Gastrocnemius medialis (tissue), 4 donors: Measurements from ENCODE around the gene POP5.

Experiments
- CTCF ChIP-seq, 5 experiments: fragments of 450-650 bp in 3 of 5; fragments of 200-600 bp in 2 of 5; sonication (generic) in 2 of 5; IDR thresholded peaks in 4 of 5; conservative IDR thresholded peaks in 1 of 5; 1 replicate in 4 of 5; 2 replicates in 1 of 5; pipeline ENCODE4 v1.5.1; 2016 to 2019; ENCODE audit warnings: antibody characterized with exemption in 5 of 5, mild to moderate bottlenecking in 3 of 5, moderate library complexity in 3 of 5
- POLR2A ChIP-seq, 2 donors: fragments of 450-650 bp; IDR thresholded peaks; one replicate each; pipeline ENCODE4 v1.6.1; 2017; ENCODE audit warnings: antibody characterized with exemption in 2 of 2, mild to moderate bottlenecking in 2 of 2, moderate library complexity in 2 of 2

GRCh38 chr12:120557589-120557988 is 23.6 kb downstream of the POP5 start:
- TF ChIP-seq CTCF (IDR thresholded peaks at IDR 0.05 in 4 of 5, conservative IDR thresholded peaks at IDR 0.05 in 1 of 5) = no peak
- TF ChIP-seq POLR2A (IDR thresholded peaks at IDR 0.05) = no peak
